ENCODE data around the gene TYROBP. TPM values are rescaled to one million over a fixed set of nuclear protein-coding genes. Genes with fewer than 3 reads are reported as not detected.

TYROBP gene
- total and polyA plus RNA-seq, 2 of the 8 experiments (the other 6 are each of a cell fraction or from before 2014, with no cell fraction given): 0.18 TPM; not detected in 1

DNA sequence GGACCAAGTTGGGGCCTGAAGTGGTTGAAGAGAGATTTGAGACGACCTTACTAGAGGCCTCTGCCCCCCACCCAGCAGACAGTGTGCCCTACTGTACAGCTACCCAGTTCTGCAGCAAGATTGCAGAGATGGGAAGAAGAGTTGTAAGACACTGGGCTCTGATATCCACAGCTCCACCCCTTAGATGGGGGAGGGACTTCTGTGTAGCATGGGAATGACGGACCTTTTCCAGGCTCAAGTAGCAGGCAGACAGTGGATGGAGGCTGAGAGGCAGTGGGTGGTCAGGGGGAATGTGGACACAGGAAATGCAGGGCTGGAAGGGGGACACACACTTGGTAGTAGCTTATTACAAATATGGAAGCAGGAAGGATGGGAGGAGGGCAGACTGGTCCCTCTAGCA is 41.0 kb upstream of the TYROBP start:
- 0 out of 2 replicates have a peak overlapping the region, but pooled peaks have one; percentile 65 for H2AK5ac ChIP-seq (ENCODE audit: low read depth, low read length)
- no peak overlapping the region for H3K27ac ChIP-seq (ENCODE audit: low read depth, low read length)
- H3K79me1 ChIP-seq (ENCODE audit: low read depth, low read length): no peaks in the 10 kb centered on the region
- no peak overlapping the region for H3K9ac ChIP-seq (replicated peaks in 1 of 4; ENCODE audit: extremely low read depth in 1 of 4, low read depth in 3 of 4, low read length in 3 of 4)
- H3K27me3 ChIP-seq (replicated peaks in 1 of 4; ENCODE audit: control insufficient read depth in 3 of 4, extremely low read depth in 1 of 4, insufficient read depth in 3 of 4, low read length in 3 of 4): 0 out of 7 replicates have a peak, but pooled peaks cover 0 to 3% (median 0%) of the 10 kb centered on the region in 4 experiments
- no peak overlapping the region for H2BK120ac ChIP-seq (replicated peaks; ENCODE audit: low read depth, low read length)
- H3K4me2 ChIP-seq (ENCODE audit: insufficient read depth in 1 of 2, low read depth in 2 of 2, low read length in 2 of 2): no peak overlapping the region
- TF ChIP-seq, protein P1, sequence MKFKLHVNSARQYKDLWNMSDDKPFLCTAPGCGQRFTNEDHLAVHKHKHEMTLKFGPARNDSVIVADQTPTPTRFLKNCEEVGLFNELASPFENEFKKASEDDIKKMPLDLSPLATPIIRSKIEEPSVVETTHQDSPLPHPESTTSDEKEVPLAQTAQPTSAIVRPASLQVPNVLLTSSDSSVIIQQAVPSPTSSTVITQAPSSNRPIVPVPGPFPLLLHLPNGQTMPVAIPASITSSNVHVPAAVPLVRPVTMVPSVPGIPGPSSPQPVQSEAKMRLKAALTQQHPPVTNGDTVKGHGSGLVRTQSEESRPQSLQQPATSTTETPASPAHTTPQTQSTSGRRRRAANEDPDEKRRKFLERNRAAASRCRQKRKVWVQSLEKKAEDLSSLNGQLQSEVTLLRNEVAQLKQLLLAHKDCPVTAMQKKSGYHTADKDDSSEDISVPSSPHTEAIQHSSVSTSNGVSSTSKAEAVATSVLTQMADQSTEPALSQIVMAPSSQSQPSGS (IDR thresholded peaks at IDR 0.05; ENCODE audit: low read length): no peak
- no peak for TF ChIP-seq CHD2 (IDR thresholded peaks at IDR 0.05; ENCODE audit: low read length)
- H2BK12ac ChIP-seq (ENCODE audit: low read depth, low read length): no peak overlapping the region
- WGBS, 2 experiments (ENCODE audit: extremely low coverage in 1 of 2, insufficient coverage in 1 of 2, insufficient read length in 1 of 2, insufficient replicate concordance in 2 of 2, low coverage in 1 of 2, low lambda C conversion rate in 2 of 2, missing lambda C conversion rate in 1 of 2): 58% methylated on average over 2 of the region's 2 CpGs; no CpG with 5 or more reads in 1 of the 2 experiments
- no peak for DNase-seq (ENCODE audit: low read depth in 1 of 2, low spot score in 2 of 2)
- no peak overlapping the region for H2AFZ ChIP-seq (ENCODE audit: low read length)
- POLR2A ChIA-PET (ENCODE audit: partially characterized antibody): interaction anchor here (0.6 to 1.0 kb wide), 2 partner anchors 14 to 82 kb away, joined by 3 to 4 read pairs; no protein-coding TSS in a partner anchor
- peaks cover 0 to 3% (median 1%) of the 10 kb centered on the region in 4 experiments; a peak in 2 of 7 replicates for H3K4me1 ChIP-seq (replicated peaks in 1 of 4; ENCODE audit: control insufficient read depth in 3 of 4, insufficient read depth in 4 of 4, low read length in 3 of 4)
- H3K79me2 ChIP-seq (ENCODE audit: control insufficient read depth in 1 of 2, insufficient read depth in 2 of 2, low read length in 2 of 2): no peaks in the 10 kb centered on the region
- H2BK15ac ChIP-seq (ENCODE audit: low read length): no peak overlapping the region
- H3K36me3 ChIP-seq (ENCODE audit: control insufficient read depth in 2 of 4, insufficient read depth in 4 of 4, low read length in 3 of 4): peaks cover 0 to 5% (median 2%) of the 10 kb centered on the region in 4 experiments; a peak in 1 of 8 replicates
- no peak overlapping the region for H4K8ac ChIP-seq (ENCODE audit: extremely low read depth, insufficient read depth, low read length)
- no peaks in the 10 kb centered on the region for H3K9me3 ChIP-seq (ENCODE audit: insufficient read depth in 2 of 2, low read depth in 1 of 2, low read length in 1 of 2)
- H3K18ac ChIP-seq (ENCODE audit: extremely low read depth, low read length): no peak overlapping the region
- H4K5ac ChIP-seq (ENCODE audit: insufficient read length, low read depth, low read length): no peak overlapping the region
- no peak overlapping the region for H3K14ac ChIP-seq (ENCODE audit: insufficient read length)
- no peak overlapping the region for H3K23ac ChIP-seq (ENCODE audit: insufficient read length)
- H2BK5ac ChIP-seq (ENCODE audit: low read depth, low read length): peak overlapping the region; percentile 26; the same call in 1 of the 2 replicates
- H4K20me1 ChIP-seq (replicated peaks in 1 of 2; ENCODE audit: control insufficient read depth in 1 of 2, insufficient read depth in 2 of 2, low read length in 2 of 2): peaks cover 0 to 9% of the 10 kb centered on the region in 2 experiments
- H2BK20ac ChIP-seq (ENCODE audit: low read length): 0 out of 2 replicates have a peak overlapping the region, but pooled peaks have one; percentile 48
- H3K23me2 ChIP-seq (ENCODE audit: low read depth, low read length): 0 out of 2 replicates have a peak, but pooled peaks cover 1% of the 10 kb centered on the region
- H3K56ac ChIP-seq (replicated peaks; ENCODE audit: insufficient read length, low read depth, low read length): no peak overlapping the region
- FAIRE-seq: no peak
- H3K4me3 ChIP-seq (ENCODE audit: extremely low read depth in 1 of 4, insufficient read depth in 2 of 4, low read depth in 3 of 4, low read length in 4 of 4): no peak overlapping the region
- no peak overlapping the region for H3K4ac ChIP-seq (replicated peaks; ENCODE audit: insufficient read length, low read depth, low read length)
- CTCF ChIA-PET (ENCODE audit: partially characterized antibody): interaction anchor here (0.7 to 1.7 kb wide), 9 partner anchors 9 to 98 kb away, joined by 3 to 11 read pairs (median 3); no protein-coding TSS in a partner anchor
- no peak overlapping the region for H4K91ac ChIP-seq (replicated peaks; ENCODE audit: insufficient read length, low read length)

Data from H1 (cell line).